ENCODE data around the gene MRPL24. TPM values are rescaled to one million over a fixed set of nuclear protein-coding genes. Genes with fewer than 3 reads are reported as not detected.

The MRPL24 gene
- total RNA-seq, 2 experiments from 2014 or later = 55.3 to 56.6 TPM

DNA sequence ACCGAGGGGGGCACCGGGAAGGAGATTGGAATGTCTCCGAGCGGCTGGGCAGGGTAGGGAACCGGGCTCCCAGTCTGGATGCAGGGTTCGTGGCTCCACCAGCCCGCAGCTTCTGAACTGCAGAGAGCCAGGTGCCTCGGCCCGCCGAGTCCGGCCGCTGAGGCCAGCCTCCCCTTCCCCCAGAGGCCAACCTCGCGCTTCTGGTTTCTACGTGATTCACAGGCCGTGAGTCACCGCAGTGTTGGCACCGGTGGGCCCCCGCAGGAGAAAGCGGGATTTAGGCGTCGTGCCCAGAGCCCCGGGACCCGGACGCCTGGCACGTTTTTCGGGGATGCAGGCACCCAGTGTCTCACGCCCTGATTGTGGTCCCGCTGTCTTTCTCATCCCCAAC lies 36.0 kb downstream of the MRPL24 start:
- intact Hi-C loops (cut with micrococcal nuclease; ENCODE audit: unreplicated experiment) = no loop called here
- H3K36me3 ChIP-seq (ENCODE audit: insufficient read depth, low read length) = no peaks in the 10 kb centered on the region
- no peak overlapping the region for H3K27ac ChIP-seq (ENCODE audit: low read depth, low read length, poor library complexity, severe bottlenecking)
- H3K9me3 ChIP-seq (ENCODE audit: low read length) = no peaks in the 10 kb centered on the region
- ChIA-PET CTCF (ENCODE audit: unreplicated experiment) (interaction anchor here (2.6 kb wide), 1 partner anchor 16 kb away, joined by 19 read pairs; no protein-coding TSS in a partner anchor), POLR2A (no interaction called here)
- TF ChIP-seq CTCF (conservative IDR thresholded peaks at IDR 0.05; ENCODE audit: low read length) = no peak
- TF ChIP-seq EZH2phosphoT487 (IDR thresholded peaks at IDR 0.05; ENCODE audit: borderline replicate concordance, low read depth, low read length) = no peak
- no peak overlapping the region for H3K4me3 ChIP-seq (ENCODE audit: low read depth, low read length, poor library complexity, severe bottlenecking)
- H3K4me1 ChIP-seq (ENCODE audit: insufficient read depth, low read length, poor library complexity, severe bottlenecking) = peaks cover 17% of the 10 kb centered on the region
- H2AFZ ChIP-seq (ENCODE audit: low read length) = no peak overlapping the region
- H4K20me1 ChIP-seq (ENCODE audit: insufficient read depth, low read length) = no peaks in the 10 kb centered on the region
- no TSS peak for BruUV-seq (replicated peaks)
- H3K4me2 ChIP-seq (ENCODE audit: low read length) = no peak overlapping the region
- no peaks in the 10 kb centered on the region for H3K79me2 ChIP-seq (ENCODE audit: insufficient read depth, low read depth, low read length)
- DNase-seq (ENCODE audit: low spot score) = no peak
- no peaks in the 10 kb centered on the region for H3K9me2 ChIP-seq (ENCODE audit: insufficient read depth, low read length)

DNA sequence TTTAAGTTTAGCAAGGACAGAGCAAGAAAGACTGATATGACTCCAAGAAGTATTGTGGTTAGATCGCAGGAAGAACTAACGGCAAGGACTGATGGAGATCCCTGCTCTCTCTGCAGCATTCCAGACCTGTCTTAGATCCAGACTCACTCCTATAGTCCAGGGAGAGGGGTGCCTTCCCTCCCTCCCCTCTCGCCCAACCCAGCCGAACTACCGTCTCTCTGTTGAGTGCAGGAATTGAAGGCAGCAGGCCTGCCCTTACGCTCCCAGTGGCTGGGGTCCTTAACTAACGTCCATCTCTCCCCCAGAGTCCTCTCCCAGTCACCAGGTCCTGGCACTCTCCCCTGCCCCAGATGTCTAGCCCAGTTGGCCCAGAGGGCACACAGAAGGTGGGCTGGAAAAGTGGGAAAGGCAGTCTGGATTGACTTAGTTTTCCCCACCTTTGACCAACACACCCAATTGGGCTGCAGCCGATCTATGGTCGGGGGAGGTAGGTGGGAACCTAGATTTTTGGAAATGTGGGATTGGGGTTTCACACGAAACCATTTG lies 36.6 kb downstream of the MRPL24 start:
- Histone ChIP-seq H3K79me2 (ENCODE audit: insufficient read depth, low read depth, low read length) (no peaks in the 10 kb centered on the region), H3K27ac (ENCODE audit: low read depth, low read length, poor library complexity, severe bottlenecking) (no peak overlapping the region), H3K9me2 (ENCODE audit: insufficient read depth, low read length) (no peaks in the 10 kb centered on the region), H2AFZ (ENCODE audit: low read length) (no peak overlapping the region), H3K4me2 (ENCODE audit: low read length) (no peak overlapping the region), H3K36me3 (ENCODE audit: insufficient read depth, low read length) (no peaks in the 10 kb centered on the region), H3K4me1 (ENCODE audit: insufficient read depth, low read length, poor library complexity, severe bottlenecking) (peaks cover 17% of the 10 kb centered on the region), H4K20me1 (ENCODE audit: insufficient read depth, low read length) (no peaks in the 10 kb centered on the region), H3K4me3 (ENCODE audit: low read depth, low read length, poor library complexity, severe bottlenecking) (no peak overlapping the region), H3K9me3 (ENCODE audit: low read length) (no peaks in the 10 kb centered on the region)
- DNase-seq (ENCODE audit: low spot score) = no peak
- intact Hi-C loops (cut with micrococcal nuclease; ENCODE audit: unreplicated experiment) = no loop called here
- BruUV-seq (replicated peaks) = no TSS peak
- CTCF ChIA-PET (ENCODE audit: unreplicated experiment) = no interaction called here
- TF ChIP-seq EZH2phosphoT487 (IDR thresholded peaks at IDR 0.05; ENCODE audit: borderline replicate concordance, low read depth, low read length) = no peak
- TF ChIP-seq CTCF (conservative IDR thresholded peaks at IDR 0.05; ENCODE audit: low read length) = no peak
- POLR2A ChIA-PET = no interaction called here

DNA sequence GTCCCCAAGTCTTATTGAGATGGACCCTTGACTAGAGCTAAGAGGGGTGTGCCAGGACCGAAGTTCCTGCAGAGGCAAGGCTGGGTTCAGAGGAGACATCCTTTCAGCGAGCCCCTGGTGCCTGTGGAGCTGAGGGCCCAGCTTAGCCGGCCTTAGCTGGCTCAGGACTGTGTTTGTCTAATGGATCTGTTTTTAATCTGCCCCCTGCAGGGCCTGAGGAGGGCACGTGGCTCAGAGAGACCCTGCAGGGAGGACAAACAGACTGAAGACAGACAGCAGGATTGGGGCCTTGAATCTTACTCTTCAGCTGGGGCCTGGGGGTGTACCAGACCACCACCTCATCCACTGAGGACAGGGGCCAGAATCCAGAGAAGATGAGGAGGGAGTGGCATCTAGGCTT lies 37.1 kb downstream of the MRPL24 start:
- H3K9me2 ChIP-seq (ENCODE audit: insufficient read depth, low read length) = no peaks in the 10 kb centered on the region
- no peaks in the 10 kb centered on the region for H4K20me1 ChIP-seq (ENCODE audit: insufficient read depth, low read length)
- H2AFZ ChIP-seq (ENCODE audit: low read length) = no peak overlapping the region
- no peaks in the 10 kb centered on the region for H3K9me3 ChIP-seq (ENCODE audit: low read length)
- no peak overlapping the region for H3K4me2 ChIP-seq (ENCODE audit: low read length)
- intact Hi-C loops (cut with micrococcal nuclease; ENCODE audit: unreplicated experiment) = no loop called here
- TF ChIP-seq CTCF (conservative IDR thresholded peaks at IDR 0.05; ENCODE audit: low read length) (no peak), EZH2phosphoT487 (IDR thresholded peaks at IDR 0.05; ENCODE audit: borderline replicate concordance, low read depth, low read length) (no peak)
- no peaks in the 10 kb centered on the region for H3K79me2 ChIP-seq (ENCODE audit: insufficient read depth, low read depth, low read length)
- H3K27ac ChIP-seq (ENCODE audit: low read depth, low read length, poor library complexity, severe bottlenecking) = no peak overlapping the region
- no peaks in the 10 kb centered on the region for H3K36me3 ChIP-seq (ENCODE audit: insufficient read depth, low read length)
- H3K4me1 ChIP-seq (ENCODE audit: insufficient read depth, low read length, poor library complexity, severe bottlenecking) = peaks cover 17% of the 10 kb centered on the region
- no TSS peak for BruUV-seq (replicated peaks)
- ChIA-PET POLR2A (no interaction called here), CTCF (ENCODE audit: unreplicated experiment) (interaction anchor here (0.6 kb wide), 1 partner anchor 80 kb away, joined by 3 read pairs; no protein-coding TSS in a partner anchor)
- no peak for DNase-seq (ENCODE audit: low spot score)
- no peak overlapping the region for H3K4me3 ChIP-seq (ENCODE audit: low read depth, low read length, poor library complexity, severe bottlenecking)
